ENCODE data around the gene TBK1.

- TF ChIP-seq CTCF (IDR thresholded peaks at IDR 0.05) (no peak), POLR2AphosphoS5 (IDR thresholded peaks at IDR 0.05) (no peak), POLR2A (IDR thresholded peaks at IDR 0.05) (no peak)
Measured at GRCh38 chr12:64476844-64477243, 24.9 kb downstream of the TBK1 start.

All from upper lobe of left lung (tissue), 4 donors.